GM12864 (cell line): ENCODE data around the gene KCNT1.

Source experiments
- DNase-seq: peaks from one replicate; pipeline ENCODE4 v3.0.0-alpha.2; 2011; ENCODE audit warnings: low read depth
- H3K4me3 ChIP-seq: 2 replicates; pipeline ENCODE4 v1.5.1; 2011; ENCODE audit warnings: mild to moderate bottlenecking, low read depth, low read length, control low read depth
- CTCF ChIP-seq: IDR thresholded peaks from 2 replicates; pipeline ENCODE4 v1.5.1; 2011; ENCODE audit warnings: low read depth, mild to moderate bottlenecking, moderate library complexity, low read length, control low read depth, inconsistent platforms; ENCODE audit errors: missing control alignments

KCNT1 gene

GRCh38 chr9:135701959-135702721 is at the start of gene KCNT1:
Gene KCNT1 (plus strand): TSS chr9:135702185. CDS start chr9:135702259, 74 bp downstream.
- peak; percentile 77 for TF ChIP-seq CTCF
- DNase-seq: no peak
- H3K4me3 ChIP-seq: no peak within 1 kb of the TSS

- no peak overlapping the region for H3K4me3 ChIP-seq
- no peak for DNase-seq
- TF ChIP-seq CTCF: no peak
Observed at GRCh38 chr9:135655317-135655716, 46.7 kb upstream of the KCNT1 start.

- no peak overlapping the region for H3K4me3 ChIP-seq
- TF ChIP-seq CTCF: no peak
- DNase-seq: no peak
Observed at GRCh38 chr9:135657416-135657815, 44.6 kb upstream of the KCNT1 start.

- TF ChIP-seq CTCF: no peak
- DNase-seq: no peak
- no peak overlapping the region for H3K4me3 ChIP-seq
Observed at GRCh38 chr9:135659252-135659651, 42.7 kb upstream of the KCNT1 start.

- H3K4me3 ChIP-seq: no peak overlapping the region
- no peak for TF ChIP-seq CTCF
- DNase-seq: no peak
Observed at GRCh38 chr9:135660407-135660806, 41.6 kb upstream of the KCNT1 start.

GRCh38 chr9:135661816-135662560 is 40.0 kb upstream of the KCNT1 start:
- no peak for TF ChIP-seq CTCF
- no peak overlapping the region for H3K4me3 ChIP-seq
- DNase-seq: no peak
